ENCODE data around the gene REN. TPM values are rescaled to one million over a fixed set of nuclear protein-coding genes. Genes with fewer than 3 reads are reported as not detected.

Gene REN
- total and polyA plus RNA-seq, 2 of the 8 experiments (the other 6 are each of a cell fraction or from before 2014, with no cell fraction given): 0.05 TPM; not detected in 1

DNA sequence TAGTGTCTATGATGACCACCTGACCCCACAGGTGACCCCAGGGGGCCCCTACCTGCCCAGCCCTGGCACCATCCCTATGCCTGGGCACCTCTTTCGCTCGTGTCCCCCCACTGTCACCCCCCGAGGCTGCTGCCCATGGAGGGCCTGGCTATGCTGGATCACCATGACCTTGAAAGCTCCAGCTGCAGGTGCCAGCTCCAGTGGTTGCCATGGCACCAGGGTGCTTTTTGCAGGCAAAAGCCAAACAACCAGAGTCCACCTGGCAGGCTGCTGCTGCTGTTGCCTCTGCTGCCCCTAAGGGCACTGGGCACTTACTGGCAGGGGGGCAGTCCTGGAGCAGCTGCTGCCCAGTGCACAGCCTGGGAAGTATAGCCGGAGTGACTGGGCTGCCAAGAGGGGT lies 36.0 kb downstream of the REN start:
- Histone ChIP-seq H2BK12ac (ENCODE audit: low read depth, low read length) (no peak overlapping the region), H2BK120ac (replicated peaks; ENCODE audit: low read depth, low read length) (no peak overlapping the region), H3K79me1 (ENCODE audit: low read depth, low read length) (no peaks in the 10 kb centered on the region), H3K56ac (replicated peaks; ENCODE audit: insufficient read length, low read depth, low read length) (peak overlapping the region; percentile 42), H3K4ac (replicated peaks; ENCODE audit: insufficient read length, low read depth, low read length) (no peak overlapping the region), H3K4me1 (replicated peaks in 1 of 4; ENCODE audit: control insufficient read depth in 3 of 4, insufficient read depth in 4 of 4, low read length in 3 of 4) (peaks cover 4 to 24% (median 7%) of the 10 kb centered on the region in 4 experiments), H3K79me2 (ENCODE audit: control insufficient read depth in 1 of 2, insufficient read depth in 2 of 2, low read length in 2 of 2) (0 out of 4 replicates have a peak, but pooled peaks cover 0 to 2% of the 10 kb centered on the region in 2 experiments), H3K27me3 (replicated peaks in 1 of 4; ENCODE audit: control insufficient read depth in 3 of 4, extremely low read depth in 1 of 4, insufficient read depth in 3 of 4, low read length in 3 of 4) (no peaks in the 10 kb centered on the region; a peak in 1 of 7 replicates), H3K9me3 (ENCODE audit: insufficient read depth in 2 of 2, low read depth in 1 of 2, low read length in 1 of 2) (no peaks in the 10 kb centered on the region), H3K4me3 (ENCODE audit: extremely low read depth in 1 of 4, insufficient read depth in 2 of 4, low read depth in 3 of 4, low read length in 4 of 4) (no peak overlapping the region), H3K27ac (ENCODE audit: low read depth, low read length) (no peak overlapping the region), H4K91ac (replicated peaks; ENCODE audit: insufficient read length, low read length) (no peak overlapping the region), H3K36me3 (ENCODE audit: control insufficient read depth in 2 of 4, insufficient read depth in 4 of 4, low read length in 3 of 4) (peaks cover 3 to 12% (median 10%) of the 10 kb centered on the region in 4 experiments; a peak in 6 of 8 replicates), H3K14ac (ENCODE audit: insufficient read length) (no peak overlapping the region), H4K20me1 (replicated peaks in 1 of 2; ENCODE audit: control insufficient read depth in 1 of 2, insufficient read depth in 2 of 2, low read length in 2 of 2) (peaks cover 2 to 8% of the 10 kb centered on the region in 2 experiments), H2BK20ac (ENCODE audit: low read length) (no peak overlapping the region), H2BK5ac (ENCODE audit: low read depth, low read length) (peak overlapping the region; percentile 13; the same call in 1 of the 2 replicates), H4K8ac (ENCODE audit: extremely low read depth, insufficient read depth, low read length) (no peak overlapping the region), H3K23me2 (ENCODE audit: low read depth, low read length) (no peaks in the 10 kb centered on the region), H3K9ac (replicated peaks in 1 of 4; ENCODE audit: extremely low read depth in 1 of 4, low read depth in 3 of 4, low read length in 3 of 4) (no peak overlapping the region), H3K18ac (ENCODE audit: extremely low read depth, low read length) (no peak overlapping the region), H4K5ac (ENCODE audit: insufficient read length, low read depth, low read length) (no peak overlapping the region), H3K23ac (ENCODE audit: insufficient read length) (no peak overlapping the region), H3K4me2 (ENCODE audit: insufficient read depth in 1 of 2, low read depth in 2 of 2, low read length in 2 of 2) (no peak overlapping the region), H2AFZ (ENCODE audit: low read length) (no peak overlapping the region), H2BK15ac (ENCODE audit: low read length) (no peak overlapping the region), H2AK5ac (ENCODE audit: low read depth, low read length) (no peak overlapping the region)
- DNase-seq (ENCODE audit: low read depth in 1 of 2, low spot score in 2 of 2) (no peak), FAIRE-seq (no peak)
- 93% methylated on average over 4 of the region's 4 CpGs; no CpG with 5 or more reads in 1 of the 2 experiments for WGBS, 2 experiments (ENCODE audit: extremely low coverage in 1 of 2, insufficient coverage in 1 of 2, insufficient read length in 1 of 2, insufficient replicate concordance in 2 of 2, low coverage in 1 of 2, low lambda C conversion rate in 2 of 2, missing lambda C conversion rate in 1 of 2)
- ChIA-PET POLR2A (ENCODE audit: partially characterized antibody) (interaction anchor here (0.5 to 13.3 kb wide), 12 partner anchors 12 to 325 kb away, joined by 3 to 174 read pairs (median 8); partner anchors contain the start of genes ETNK2, SNRPE and SOX13), CTCF (ENCODE audit: partially characterized antibody) (interaction anchor here (0.6 to 11.3 kb wide), 15 partner anchors 11 to 271 kb away, joined by 3 to 261 read pairs (median 13); partner anchors contain the start of genes ETNK2 and SOX13)
- peak; percentile 44; the same call in 1 of the 2 replicates for TF ChIP-seq POLR2AphosphoS5 (IDR thresholded peaks at IDR 0.05; ENCODE audit: low read depth, low read length)
- TF ChIP-seq, protein P1, sequence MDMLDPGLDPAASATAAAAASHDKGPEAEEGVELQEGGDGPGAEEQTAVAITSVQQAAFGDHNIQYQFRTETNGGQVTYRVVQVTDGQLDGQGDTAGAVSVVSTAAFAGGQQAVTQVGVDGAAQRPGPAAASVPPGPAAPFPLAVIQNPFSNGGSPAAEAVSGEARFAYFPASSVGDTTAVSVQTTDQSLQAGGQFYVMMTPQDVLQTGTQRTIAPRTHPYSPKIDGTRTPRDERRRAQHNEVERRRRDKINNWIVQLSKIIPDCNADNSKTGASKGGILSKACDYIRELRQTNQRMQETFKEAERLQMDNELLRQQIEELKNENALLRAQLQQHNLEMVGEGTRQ (IDR thresholded peaks at IDR 0.05; ENCODE audit: low read length): no peak
